Kasumi-1 (cell line): ENCODE measurements around the gene NTN3.
A peak's percentile ranks its signal among the peaks of the same experiment; 100 is the strongest.
"Not testable (repeated sequence)": the region's sequence is repeated elsewhere in the genome, so short reads cannot be mapped to it uniquely, and the experiment has no call there.

Source experiments
- DNase-seq, 2 experiments: peaks; one replicate each; lab custom pipeline; 2025; lab: John Stamatoyannopoulos, UW

The NTN3 gene

GRCh38 chr16:2471016-2471652 lies at the start of gene NTN3:
TSS of gene NTN3 (plus strand) at chr16:2471297. CDS start at chr16:2471702, 405 bp downstream.
- DNase-seq: no peak

- no peak for DNase-seq
Measured at GRCh38 chr16:2422123-2422867, 48.8 kb upstream of the NTN3 start.

GRCh38 chr16:2424061-2425007 lies 46.8 kb upstream of the NTN3 start:
- no peak for DNase-seq

GRCh38 chr16:2425008-2425518 lies 46.0 kb upstream of the NTN3 start:
- DNase-seq: no peak

DNA sequence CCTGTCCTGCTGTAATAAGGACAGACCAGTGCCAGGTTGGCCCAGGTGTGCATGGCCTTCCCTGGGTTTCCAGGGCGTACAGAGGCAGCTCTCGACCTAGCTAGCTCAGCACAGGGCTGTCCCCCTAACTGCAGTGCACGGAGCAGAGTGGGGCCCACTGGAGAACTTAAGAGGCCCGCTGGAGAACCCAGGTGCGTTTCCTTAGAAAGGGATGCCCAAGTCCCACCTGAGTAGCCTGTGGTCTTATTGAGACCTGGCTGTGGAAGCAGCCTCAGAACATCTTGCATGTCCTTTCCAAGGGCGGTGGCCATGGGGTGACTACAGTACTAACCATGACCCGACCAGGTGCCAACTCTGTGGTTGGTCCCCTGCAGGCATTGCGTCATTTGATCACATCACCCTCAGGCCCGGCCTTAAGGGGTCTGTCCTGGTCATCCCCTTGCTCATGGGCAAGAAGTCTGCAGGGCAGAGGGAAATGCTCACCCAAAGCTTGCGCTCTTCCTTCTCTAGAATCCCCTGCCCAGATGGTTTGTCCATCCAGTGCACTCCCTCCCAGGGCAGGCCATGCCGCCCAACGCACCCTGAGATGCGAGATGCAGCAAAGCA lies 45.2 kb upstream of the NTN3 start:
- DNase-seq: no peak

DNA sequence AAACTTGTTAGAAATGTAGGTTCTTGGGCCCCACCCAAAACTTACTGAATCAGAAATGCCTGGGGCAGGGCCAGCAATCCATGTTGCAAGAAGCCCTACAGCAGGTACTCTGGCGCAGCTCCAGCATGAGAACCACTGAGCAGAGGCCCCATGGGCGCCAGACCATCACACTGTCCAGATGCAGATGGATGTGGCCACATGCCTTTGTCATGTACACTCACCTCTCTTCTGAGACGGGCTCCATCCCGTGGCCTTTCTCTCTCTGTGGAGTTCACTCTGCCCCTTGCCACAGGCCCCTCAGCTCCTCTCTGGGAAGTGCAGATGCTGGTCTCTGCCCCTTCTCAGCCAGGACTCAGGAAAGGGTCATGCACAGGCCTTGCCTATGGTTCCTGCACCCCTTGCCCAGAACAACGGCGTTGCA lies 44.1 kb upstream of the NTN3 start:
- DNase-seq: no peak

DNA sequence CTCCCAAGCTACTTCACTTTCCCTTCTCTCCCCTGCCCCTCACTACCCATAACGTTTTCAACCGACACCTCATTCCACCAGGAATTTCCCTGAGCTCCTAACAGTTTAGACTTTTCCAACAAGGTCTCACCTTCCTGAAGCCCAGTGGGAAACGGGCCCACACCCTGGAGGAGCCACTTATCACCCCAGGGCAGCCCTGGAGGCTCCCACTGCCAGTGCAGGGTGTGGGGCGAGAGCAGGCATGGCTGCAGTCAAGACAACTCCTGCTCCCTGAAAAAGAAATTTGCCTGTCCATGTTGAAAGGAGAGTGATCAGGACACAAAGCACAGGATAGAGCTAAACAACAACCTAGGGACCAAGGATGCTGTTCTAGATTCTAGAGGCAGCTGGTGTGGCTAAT lies 43.6 kb upstream of the NTN3 start:
- DNase-seq: no peak

DNA sequence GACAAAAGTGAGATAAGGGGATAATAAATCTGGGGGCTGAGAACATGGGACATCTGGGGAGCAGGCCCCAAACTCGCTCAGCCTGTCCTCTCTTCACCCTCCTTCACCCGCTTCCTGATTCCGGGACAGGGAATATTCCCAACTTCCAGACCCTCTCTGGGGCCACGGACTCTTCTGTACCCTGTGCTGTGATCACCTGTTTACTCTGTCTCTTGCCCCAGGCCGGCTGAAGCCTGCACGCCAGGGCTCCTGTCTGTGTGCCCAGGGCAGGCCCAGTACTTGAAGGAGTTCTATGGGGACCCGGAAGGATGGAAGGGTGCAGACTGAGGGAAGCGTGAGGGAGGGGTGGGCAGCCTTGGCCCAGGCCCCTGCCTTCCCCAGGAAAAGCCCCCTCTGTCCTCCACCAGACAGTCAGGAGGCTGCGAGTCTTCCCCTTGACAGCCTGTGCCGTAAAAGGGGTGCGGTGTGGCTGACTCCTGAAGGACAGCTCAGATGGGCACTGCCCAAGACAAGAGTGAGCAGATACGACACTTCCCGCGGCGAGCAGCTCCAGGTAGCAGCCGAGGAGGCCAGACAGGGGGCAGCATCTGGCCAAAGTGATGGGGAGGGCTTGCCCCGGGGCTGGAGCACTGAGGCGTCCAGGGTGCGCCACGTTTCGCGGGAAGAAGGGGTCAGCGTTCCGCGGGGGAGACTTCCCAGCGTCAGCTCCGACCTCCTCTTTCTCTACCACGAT lies 42.9 kb upstream of the NTN3 start:
- DNase-seq: no peak

DNA sequence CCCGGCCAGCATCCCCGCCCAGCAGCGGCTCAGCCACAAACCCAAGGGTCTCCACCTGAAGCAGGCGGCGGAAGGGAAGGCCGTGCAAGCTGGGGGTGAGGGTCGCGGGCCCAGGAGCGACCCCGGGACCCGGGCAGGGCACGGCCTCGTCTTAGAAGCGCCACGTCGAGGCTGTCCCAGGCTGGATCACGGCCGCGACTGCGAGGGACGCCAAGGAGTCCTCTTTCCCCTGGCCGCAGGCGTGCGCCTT lies 42.4 kb upstream of the NTN3 start:
- DNase-seq: no peak

GRCh38 chr16:2429034-2429770 lies 41.9 kb upstream of the NTN3 start, which contains the start of gene CCNF:
TSS of gene CCNF (plus strand) at chr16:2429447. CDS start at chr16:2429482, 35 bp downstream.
- peak; percentile 45 to 54 for DNase-seq

DNA sequence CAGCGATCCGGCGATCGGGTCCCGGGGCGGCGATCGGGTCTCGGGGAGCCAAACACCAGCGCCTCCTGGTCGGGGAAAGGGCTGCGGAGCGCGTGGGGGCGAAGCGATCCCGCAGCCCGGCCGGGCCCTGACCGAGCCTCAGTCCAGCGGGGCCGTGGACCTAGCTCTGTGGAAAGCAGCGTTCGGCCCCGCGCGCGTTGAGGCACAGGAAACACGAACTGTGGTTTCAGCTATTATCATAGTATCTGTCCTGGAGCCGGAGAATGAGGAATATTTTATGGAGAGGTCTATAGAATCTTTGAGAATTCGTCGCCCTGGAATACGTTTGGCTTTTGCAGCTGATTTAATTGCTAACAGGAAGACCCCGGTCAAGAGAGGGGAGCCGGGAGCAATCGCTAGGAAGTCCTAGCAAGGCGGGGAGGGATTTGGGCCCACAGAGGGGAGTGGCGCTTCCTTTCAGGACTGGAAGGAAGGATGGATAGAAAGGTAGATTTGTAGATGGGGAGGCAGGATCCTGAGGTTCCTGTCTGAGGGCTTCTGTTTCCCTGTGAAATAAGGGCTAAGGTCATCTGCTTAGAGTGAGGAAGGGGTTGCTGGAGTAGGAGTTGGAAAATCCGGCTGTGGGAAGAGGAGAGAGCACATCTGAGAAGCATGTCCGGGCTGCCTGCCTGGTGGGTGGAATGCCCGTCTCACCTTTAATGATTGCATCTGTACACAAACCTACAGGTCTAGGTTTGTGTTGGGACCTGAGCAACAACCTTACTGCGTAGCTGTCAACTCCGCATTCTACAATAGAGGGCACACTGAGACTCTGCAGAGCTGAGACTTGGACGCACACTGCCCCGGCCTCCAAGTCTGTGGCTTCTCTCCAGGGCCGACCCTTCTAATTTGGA lies 41.1 kb upstream of the NTN3 start:
- peak; percentile 1 to 13 for DNase-seq

- DNase-seq: no peak
Measured at GRCh38 chr16:2432286-2432685, 38.8 kb upstream of the NTN3 start.

GRCh38 chr16:2432801-2433505 lies 38.1 kb upstream of the NTN3 start:
- DNase-seq: no peak

DNA sequence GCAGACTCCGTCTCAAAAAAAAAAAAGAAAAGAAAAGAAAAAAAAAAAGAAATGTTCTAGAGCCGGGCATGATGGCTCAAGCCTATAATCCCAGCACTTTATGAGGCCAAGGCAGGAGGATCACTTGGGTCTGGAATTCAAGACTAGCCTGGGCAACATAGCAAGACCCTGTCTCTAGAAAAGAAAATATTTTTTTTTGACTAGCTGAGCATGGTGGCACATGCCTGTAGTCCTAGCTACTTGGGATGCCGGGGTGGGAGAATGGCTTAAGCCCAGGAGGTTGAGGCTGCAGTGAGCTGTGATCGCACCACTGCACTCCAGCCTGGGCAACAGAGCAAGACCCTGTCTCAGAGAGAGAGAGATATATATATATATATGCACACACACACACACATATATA lies 35.9 kb upstream of the NTN3 start:
- not testable (repeated sequence) for DNase-seq

DNA sequence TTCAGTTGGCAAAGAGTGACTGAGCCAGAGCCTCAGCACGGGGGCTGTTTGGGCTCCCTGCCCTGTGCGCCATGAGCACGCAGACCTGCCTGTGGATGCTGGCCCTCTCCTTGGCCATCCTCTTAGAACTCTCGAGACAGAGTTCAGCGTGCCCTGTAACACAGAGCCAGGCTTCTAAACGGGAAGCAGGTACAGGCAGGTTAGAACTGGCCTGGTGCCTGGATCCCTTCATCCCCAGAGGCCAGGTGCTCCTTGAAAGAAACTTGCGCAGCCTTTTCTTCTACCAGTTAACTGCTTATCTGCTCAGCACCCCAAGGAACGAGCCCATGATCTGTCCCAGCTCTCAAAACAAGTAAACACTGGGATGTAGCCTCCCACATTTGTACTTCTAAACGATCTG lies 35.0 kb upstream of the NTN3 start:
- no peak for DNase-seq

- DNase-seq: no peak
Measured at GRCh38 chr16:2437032-2437790, 33.9 kb upstream of the NTN3 start.

- no peak for DNase-seq
Measured at GRCh38 chr16:2438121-2438520, 33.0 kb upstream of the NTN3 start.

GRCh38 chr16:2439598-2439997 lies 31.5 kb upstream of the NTN3 start:
- no peak for DNase-seq
